ENCODE results near the gene NAA60.

The NAA60 gene

DNA sequence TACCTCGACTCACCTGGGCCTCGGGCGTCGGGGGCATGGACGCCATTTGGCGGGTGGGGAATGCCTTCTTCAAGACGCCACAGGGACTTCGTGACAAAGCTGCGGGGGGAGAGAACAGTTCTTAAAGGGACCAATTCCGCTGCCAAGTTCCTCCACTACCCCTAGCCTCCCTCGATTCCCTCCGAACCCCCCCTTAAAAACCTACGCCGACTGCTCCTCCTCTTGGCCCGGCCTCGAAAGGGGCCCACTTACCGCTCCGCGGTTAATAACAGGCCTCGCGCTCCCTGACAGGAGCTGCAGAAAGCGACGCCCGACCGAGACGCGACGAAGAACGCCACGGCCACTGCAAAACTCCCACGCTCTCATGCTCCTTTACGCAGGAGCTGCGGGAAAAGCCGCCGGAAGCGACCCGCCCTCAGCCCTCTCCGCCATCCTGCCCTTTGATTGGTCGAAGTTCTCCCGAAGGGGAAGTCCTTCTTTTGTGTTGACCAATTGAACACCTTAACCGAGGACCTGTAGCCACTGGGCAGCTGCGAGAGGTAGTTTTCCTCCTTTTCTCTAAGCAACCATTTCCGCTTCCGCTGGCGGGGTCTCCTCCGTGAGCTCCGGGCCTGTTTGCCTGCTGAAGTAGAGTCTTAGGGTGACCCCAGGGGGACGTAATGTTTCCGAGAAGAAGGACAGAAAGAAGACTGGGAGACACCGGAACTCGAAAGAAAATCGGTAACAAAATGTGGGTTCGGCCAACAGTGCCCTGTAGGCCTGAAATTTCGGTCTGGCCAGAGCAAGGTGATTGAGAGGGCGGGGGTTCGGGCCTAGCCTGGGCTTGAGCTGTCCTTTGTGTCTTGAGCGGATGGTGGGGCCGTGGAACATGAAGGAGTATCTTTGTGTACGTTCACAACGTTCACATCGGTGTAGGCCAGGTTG lies at the start of gene NAA60, which contains the start of gene ZNF597:
Gene NAA60 (plus strand): TSS at position 573 of the 924 bp plus-strand sequence. CDS start 32,548 bp downstream, outside the sequence.
Gene ZNF597 (minus strand): TSS at position 397 of the 924 bp plus-strand sequence. CDS start 351 bp downstream, at position 46.
- peak in 2 of 3 experiments; percentile 40 to 60 for DNase-seq (ENCODE audit: low read depth in 2 of 3, low spot score in 2 of 3)

DNA sequence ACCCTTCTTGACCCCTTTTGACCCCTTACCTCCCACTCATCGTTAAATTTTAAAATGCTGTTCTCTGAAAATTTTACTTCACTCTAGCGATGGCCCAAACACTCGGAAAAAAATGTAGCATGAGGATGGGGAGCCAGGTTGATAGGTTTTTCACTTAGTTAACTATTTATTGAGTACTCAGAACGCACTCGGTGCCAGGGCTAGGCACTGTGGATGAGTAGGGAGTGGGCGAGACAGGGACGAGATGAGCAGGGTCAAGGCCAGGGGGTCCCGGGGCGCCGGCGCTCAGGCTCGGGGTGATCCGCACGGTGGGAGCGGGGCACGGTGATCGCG lies 43.1 kb upstream of the NAA60 start:
- peak in 1 of 3 experiments; percentile 10 for DNase-seq (ENCODE audit: low read depth in 2 of 3, low spot score in 2 of 3)

DNA sequence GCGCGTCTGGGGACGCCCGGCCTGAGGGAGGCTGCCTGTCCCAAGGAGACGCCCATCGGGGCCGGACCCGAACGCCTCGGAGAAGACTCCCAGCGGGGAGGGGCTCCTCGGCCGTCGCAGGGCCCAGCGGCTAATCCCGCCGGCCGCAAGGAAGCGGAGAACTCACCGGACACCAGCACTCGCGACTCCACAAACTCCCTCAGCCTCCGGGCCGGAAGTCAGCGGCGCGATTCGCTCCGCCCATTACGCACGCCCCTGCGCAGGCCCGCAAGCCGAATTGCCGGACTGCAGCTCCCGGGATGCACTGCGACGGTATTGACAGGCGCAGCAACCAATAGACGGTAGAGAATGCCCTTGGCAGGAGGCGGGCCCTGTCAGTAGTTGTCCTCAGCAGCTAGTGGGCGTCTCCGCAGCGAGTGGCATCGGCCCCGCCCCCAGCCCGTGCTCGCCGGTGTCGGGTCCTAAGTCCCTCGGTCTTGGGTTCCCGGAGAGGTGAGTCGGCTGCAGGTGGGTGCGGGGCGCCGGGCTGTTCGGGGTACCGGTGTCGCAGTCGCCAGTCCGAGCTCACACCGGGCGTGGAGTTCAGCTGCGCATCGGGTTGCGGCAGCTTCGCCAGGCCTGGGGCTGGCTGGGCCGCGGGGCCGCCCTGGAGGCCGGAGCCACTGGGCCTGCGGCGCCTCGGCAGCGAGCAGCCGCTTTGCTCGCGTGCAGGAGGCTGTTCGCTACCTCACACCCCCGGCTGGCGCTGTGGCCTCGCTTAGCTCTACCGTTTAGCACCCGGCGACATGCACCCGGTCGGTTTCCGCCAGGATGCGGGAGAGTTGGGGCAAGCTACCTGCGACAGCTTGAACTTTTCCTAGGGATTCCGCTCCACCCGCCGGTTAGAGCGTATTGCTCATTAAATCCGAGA lies 42.4 kb upstream of the NAA60 start, which contains the start of the genes ZNF174 and ZSCAN32:
Gene ZNF174 (plus strand): TSS at position 437 of the 910 bp plus-strand sequence. CDS start 790 bp downstream, outside the sequence.
Gene ZSCAN32 (minus strand): TSS at position 226 of the 910 bp plus-strand sequence. CDS start 3,447 bp downstream, outside the sequence.
- DNase-seq (ENCODE audit: low read depth in 2 of 3, low spot score in 2 of 3): peak; percentile 84 to 98 (median 96)

DNA sequence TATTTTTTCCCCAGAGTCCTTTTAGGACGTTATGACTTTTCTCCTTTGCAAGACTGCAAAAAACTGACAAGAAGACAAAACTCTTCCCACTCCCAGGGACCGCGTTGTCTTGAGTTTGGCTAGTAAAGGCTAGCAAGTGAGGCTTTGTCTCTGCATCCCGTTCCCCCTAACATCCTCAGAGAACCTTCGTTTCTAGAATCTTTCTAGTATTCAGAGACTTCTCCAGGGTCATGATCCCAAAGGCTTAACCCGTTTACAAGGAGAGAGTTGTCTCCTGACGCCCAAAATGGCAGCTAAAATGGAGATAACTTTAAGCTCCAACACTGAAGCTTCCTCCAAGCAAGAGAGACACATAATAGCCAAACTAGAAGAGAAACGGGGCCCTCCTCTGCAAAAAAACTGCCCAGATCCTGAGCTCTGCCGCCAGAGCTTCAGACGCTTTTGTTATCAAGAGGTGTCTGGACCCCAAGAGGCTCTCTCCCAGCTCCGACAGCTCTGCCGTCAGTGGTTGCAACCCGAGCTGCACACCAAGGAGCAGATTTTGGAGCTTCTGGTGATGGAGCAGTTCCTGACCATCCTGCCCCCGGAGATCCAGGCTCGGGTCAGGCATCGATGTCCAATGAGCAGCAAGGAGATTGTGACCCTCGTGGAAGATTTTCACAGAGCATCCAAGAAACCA lies 41.6 kb upstream of the NAA60 start:
- DNase-seq (ENCODE audit: low read depth in 2 of 3, low spot score in 2 of 3): no peak

DNA sequence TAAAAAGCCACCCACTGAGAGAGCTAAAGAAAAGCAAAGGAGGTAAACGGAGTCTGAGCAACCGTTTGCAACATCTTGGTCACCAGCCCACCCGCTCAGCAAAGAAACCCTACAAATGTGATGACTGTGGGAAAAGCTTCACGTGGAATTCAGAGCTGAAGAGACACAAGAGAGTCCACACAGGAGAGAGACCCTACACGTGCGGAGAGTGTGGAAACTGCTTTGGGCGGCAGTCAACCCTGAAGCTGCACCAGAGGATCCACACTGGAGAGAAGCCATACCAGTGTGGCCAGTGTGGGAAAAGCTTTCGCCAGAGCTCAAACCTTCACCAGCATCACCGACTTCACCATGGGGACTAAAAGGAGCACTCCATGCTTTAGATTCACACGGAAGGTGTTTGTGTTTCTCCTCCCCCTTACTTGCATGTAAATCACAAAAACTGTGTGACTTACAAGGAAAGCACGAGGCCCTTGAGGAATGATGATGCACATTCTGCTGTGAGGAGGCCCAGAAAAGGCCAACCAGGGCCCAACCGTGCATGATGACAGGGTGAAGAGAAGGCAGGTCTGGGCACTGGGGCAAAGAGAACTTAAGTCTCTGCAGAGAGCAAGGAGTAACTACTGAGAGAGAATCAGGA lies 34.8 kb upstream of the NAA60 start:
- no peak for DNase-seq (ENCODE audit: low read depth in 2 of 3, low spot score in 2 of 3)

DNA sequence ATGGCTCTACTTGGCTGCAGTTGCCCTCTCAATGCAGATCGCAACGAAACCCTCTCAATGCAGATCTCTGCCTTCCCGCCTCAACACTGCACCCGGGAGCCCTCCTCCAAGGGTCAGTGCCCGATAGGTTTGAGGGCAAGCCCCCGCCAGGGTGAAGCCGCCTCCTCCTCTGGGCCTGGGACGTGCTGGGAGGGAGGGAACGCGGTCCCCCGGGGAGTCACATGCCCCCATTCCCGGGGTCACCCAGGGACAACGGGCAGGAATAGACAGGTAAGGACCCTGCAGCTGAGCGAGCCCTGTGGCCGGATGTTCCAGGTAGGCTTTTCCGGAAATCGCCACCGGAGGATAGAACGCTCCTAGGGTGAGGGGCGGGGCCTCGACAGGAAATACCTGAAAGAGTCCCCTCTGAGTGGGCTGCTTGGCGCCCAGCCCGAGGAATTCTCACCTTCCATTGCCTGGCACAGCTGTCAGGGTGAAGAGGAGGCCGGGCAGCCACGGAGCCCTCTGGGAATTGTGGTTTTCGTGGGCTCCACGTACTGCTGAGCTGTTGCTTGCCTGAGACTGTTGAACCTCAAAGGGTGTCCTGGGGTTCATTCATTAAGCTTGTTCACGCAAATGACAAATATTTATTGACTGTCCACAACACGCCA lies 29.6 kb upstream of the NAA60 start:
- no peak for DNase-seq (ENCODE audit: low read depth in 2 of 3, low spot score in 2 of 3)

DNA sequence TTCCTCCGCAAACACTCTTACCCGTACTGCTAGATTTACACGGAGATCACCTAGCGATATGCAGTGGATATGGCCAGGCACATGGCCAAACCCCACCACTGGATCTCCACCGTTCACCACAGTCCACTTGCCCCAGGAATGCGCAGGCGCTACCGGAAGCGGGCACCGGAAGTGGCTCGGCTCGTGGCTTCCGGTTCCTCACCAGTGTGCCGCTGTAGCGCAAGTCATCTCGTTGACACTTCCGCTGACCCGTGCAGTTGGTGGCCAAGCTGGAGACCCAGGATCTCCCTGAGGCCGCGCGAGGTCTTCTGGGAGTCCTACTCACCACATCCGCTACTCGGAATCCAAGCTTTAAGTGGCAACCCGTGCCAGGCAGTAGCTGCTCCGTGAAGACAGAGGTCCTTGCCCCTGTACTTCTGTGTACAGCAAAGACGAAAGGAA lies 11.7 kb upstream of the NAA60 start:
- DNase-seq (ENCODE audit: low read depth in 2 of 3, low spot score in 2 of 3): peak in 2 of 3 experiments; percentile 25 to 33

DNA sequence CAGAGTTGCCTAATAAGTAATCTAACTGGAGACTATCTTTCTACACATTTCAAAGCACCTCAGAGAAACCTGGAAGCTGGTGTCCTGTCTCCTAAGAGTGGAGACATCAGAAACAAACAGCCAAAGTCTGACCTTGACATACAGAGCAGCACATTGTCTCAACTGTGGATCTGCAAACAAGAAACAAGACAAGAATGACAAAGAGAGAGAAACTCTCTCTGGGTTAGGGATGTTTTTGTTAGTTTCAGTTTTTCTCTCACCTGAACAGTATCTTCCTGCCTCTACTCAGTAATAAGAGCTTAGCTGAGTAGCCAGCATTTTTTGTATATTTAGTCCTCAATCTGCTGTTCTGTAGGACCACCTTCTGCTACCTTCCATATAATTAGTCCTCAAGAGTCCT lies 9.1 kb upstream of the NAA60 start:
- no peak for DNase-seq (ENCODE audit: low read depth in 2 of 3, low spot score in 2 of 3)

DNA sequence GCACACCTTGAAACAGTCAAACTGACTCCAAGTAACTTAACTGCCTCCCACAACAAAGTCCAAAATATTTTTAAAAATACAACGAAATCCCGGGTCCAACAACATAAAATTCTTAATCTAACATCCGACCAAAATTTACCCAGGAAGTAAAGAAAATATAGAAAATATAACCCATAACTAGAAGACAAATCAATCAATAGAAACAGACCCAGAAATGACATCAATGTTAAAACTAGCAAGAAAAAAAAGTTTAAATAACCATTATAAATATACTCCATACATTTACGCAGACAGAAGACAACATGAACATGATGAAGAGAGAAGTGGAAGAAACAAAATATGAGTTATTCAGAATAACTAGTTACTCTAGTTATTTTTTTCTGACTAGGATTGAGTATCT lies 3.8 kb upstream of the NAA60 start:
- no peak for DNase-seq (ENCODE audit: low read depth in 2 of 3, low spot score in 2 of 3)

DNA sequence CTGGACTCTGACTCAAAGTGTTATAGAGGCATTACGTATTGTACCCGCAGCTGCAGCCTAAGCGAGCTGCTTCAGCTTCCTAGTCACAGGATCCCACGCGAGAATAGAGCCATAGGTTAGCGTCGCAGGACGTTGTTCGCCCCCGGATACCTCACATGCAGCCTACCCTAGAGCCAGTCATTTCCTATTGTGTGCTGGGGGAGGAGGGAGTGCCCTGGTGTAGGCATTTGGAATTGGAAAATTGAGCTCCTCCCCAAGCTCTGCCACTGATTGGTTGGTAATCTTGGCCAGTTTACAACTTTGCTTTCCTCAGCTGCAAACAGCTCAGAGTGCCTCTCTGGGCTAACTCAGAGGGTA lies 530 bp downstream of the NAA60 start:
- DNase-seq (ENCODE audit: low read depth in 2 of 3, low spot score in 2 of 3): no peak

DNA sequence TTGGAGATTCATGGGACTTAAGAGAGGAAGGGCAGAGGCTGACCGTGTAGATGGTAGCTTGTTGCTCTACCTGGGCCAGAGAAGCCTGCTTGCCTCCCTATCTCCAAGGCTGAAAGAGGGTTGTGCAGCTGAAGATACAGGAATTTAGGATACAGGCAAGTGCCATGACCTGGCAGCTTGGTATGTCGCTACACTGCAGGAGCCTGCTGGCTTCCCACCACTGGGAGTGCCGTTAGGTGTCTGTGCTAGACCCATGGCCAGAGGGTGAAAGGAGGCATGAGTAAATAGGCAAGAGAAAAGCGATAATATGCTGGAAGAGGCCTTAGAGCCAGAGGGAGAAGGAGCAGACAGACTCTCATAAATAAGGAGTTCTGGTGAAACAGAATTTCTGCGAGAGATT lies 10.6 kb downstream of the NAA60 start:
- no peak for DNase-seq (ENCODE audit: low read depth in 2 of 3, low spot score in 2 of 3)

DNA sequence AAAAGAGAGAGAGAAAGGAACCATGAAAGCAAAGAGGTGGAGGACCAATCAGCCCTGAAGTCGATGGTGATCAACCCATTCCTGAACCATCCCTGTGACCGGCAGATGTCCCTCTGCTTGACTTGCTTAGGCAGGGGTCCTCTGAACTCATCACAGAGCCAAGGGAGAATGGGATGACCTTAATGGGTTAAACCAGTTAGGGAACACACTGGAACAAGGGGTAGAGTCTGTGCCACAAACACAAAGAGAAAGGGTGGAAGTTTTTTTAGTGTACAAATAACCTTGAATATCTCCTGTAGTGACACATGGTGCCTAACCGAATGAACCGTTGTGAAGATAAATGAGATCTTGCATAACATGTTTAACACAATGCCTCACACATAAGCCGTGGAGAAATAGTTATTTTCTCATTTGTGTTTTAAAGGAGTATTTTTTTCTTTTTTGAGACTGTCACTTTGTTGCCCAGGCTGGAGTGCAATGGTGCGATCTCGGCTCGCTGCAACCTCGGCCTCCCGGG lies 11.2 kb downstream of the NAA60 start:
- DNase-seq (ENCODE audit: low read depth in 2 of 3, low spot score in 2 of 3): no peak

DNA sequence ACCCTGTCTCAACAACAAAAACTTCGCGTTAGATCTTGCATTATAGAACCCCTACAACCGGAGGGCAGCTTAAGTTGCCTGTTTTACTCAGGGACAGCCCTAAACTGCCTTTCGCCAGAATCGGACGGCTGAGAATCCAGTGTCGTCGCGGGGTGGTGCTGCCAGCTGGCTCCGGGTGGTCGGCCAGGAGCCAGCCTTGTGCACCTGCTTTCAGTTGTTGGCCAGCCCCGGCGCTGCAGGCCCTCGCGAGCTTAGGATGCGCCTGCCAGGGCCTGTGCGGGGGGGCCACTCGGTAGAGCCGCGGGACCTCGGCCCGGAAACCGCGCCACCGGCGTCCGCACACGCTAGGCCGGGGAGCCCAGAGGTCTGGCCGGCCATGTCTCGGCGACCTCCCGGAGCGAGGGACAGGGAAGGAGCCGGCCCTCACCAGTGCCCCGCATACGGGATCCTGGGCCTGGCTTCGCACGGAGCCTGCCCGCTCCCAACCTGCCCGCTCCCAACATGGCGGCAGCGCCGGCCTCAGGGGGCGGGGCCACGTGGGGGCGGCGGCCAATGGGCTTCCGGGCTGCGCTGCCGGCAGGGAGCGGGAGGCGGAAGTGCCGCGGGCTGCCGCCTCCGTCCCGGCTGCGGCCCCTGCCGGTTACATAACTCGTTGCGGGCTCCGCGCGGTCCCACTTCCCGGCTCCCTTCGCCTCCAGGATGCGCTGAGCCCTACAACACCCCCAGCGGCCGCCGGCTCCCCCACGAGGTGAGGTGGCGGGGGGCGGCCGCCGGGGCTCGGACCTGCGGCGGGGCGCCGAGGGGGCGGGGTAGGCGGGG lies 14.2 kb downstream of the NAA60 start:
- peak; percentile 49 to 79 (median 70) for DNase-seq (ENCODE audit: low read depth in 2 of 3, low spot score in 2 of 3)

DNA sequence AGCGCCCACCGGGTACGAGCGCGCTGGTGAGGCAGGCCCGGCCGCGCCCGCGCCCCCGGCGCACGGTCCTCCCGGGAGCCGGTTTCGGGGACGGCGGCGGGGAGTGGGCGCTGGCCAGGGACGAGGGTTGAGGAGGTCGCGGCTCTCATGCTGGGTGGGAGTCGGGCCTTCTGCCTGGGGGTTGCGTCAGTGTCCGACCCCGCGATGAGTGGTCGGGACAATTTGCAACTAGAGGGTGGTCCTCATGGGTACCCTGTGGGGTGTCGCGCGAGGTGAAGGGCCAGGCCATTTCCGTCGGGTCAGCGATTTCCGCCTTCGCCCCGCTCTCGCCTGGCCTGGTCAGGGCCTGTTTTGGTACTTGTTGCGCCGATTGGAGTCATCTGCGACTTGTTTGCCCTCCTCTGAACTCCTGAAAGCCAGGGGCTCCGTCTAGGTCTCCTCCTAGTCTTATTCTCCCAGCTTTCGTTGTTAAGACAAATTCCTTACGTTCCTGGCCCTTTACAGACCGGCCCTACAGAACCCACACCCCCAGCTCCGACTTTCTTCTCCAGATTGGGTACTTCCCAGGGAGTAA lies 14.9 kb downstream of the NAA60 start:
- DNase-seq (ENCODE audit: low read depth in 2 of 3, low spot score in 2 of 3): no peak

DNA sequence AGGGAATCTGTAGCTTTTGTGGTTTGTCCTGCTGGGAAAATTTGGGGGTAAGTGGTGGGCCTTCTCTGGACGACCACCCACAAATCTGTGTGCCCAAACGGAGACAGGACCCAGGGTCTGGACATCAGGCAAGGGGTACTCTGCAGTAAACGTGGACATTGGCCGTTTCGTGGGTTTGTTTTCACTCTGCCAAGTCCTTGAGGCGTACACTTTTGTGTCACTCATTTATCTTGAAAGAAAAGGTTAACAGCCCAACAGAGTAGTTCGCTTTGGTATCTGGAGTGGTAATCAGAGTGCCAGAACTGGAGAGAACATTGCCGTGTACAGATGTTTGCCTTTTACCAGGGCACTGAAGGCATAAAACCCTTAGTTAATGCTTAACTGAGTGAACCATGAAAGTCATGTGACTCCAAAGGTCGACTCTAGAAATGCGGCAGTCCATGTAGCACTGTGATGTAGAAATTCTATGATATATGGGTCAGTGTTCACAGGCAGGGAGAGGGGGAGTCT lies 15.4 kb downstream of the NAA60 start:
- no peak for DNase-seq (ENCODE audit: low read depth in 2 of 3, low spot score in 2 of 3)

DNA sequence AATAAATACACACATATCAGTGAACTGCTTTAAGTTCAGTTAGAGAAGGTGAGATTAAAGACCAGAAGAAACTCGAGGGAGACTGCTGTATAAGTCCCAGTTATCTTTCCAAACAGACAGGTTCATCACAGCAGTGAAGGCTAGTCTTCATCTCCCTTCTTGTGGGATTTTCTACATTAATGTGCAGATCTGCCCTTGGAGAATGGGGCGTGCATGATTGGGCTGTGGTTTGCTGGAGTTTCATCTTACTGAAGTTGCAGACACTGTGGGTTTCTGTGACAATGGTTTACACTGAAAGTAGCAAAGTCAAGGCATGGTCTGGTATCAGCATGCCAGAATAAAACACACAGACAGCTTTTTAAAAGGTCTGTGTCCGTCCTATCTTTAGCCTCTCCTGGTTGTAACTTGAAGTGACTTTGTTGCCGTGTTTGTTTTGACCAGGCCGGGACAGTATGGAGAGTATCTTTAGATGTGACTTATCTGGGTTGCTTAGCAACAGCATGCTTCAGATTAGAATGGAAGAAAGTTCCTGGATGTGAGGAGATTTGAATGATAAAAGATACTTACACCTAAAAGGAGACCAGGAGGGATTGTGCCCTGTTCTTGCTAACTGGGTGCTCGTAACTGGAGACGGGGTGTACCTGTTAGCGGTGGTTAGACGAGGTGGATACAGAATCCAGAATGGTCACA lies 16.1 kb downstream of the NAA60 start:
- DNase-seq (ENCODE audit: low read depth in 2 of 3, low spot score in 2 of 3): no peak

DNA sequence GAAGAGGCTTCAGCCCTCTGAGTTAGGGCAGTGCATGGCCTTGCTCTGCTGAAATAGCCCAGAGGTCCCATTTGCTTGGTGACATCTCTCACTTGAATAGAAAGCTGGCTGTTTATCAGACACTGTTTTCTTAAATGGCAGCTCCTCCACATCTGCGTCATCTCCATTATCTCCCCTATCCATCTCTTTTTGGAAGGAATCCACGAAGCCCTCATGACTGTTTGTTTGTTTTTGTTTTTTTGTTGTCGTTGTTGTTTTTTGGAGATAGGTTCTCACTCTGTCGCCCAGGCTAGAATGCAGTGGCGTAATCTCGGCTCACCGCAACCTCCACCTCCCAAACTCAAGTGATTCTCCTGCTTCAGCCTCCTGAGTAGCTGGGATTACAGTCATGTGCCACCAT lies 16.6 kb downstream of the NAA60 start:
- no peak for DNase-seq (ENCODE audit: low read depth in 2 of 3, low spot score in 2 of 3)

DNA sequence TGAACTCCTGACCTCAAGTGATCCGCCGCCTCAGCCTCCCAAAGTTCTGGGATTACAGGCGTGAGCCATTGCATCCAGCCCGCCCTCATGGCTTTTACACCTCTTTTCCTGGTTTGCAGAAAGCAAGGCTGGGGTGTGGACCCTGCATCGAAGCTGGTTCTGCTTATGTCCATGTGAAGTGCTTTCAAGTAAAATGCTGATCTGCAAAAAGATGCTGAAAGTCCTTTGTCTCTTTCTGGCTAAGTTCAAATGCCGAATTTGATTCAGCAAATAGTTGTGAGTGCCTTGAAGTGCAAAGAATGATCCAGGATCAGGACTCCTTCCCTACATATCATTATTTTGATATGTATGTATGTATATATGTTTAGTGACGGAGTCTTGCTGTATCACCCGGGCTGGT lies 17.1 kb downstream of the NAA60 start:
- no peak for DNase-seq (ENCODE audit: low read depth in 2 of 3, low spot score in 2 of 3)

Measured in activated CD8-positive, alpha-beta memory T cell treated with anti-CD3 and anti-CD28 coated beads for 48 hours (primary cell).